Stimulated activated CD4-positive, alpha-beta T cell treated with anti-CD3 and anti-CD28 coated beads, Interleukin-4, amount 100 ng/mL, for 48 hours (primary cell): ENCODE data around the gene ALDH18A1.
"Not testable (repeated sequence)": the region's sequence is repeated elsewhere in the genome, so short reads cannot be mapped to it uniquely, and the experiment has no call there.

Experiments used
- DNase-seq, 2 donors: peaks; one replicate each; pipeline ENCODE4 v3.0.0-alpha.2; 2020; ENCODE audit warnings: low read depth in 2 of 2

ALDH18A1 gene

DNA sequence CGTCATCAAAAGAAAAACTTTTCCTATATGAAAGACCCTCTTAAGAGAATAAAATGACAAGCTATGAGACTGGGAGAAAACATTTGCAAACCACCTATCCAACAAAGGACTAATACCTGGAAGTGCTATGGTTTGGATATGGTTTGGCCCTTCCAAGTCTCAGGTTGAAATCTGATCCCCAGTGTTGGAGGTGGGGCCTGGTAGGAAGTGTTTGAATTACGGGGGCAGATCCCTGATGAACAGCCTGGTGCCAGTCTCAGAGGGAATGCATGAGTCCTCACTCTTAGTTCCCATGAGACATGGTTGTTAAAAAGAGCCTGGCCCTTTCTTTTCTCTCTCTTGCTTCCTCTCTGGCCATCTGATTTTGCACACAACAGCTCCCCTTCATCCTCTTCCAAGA is 6.3 kb downstream of the ALDH18A1 start:
- no peak for DNase-seq

- no peak for DNase-seq
These were observed 8.4 kb downstream of the ALDH18A1 start for GRCh38 chr10:95648138-95648537.

DNA sequence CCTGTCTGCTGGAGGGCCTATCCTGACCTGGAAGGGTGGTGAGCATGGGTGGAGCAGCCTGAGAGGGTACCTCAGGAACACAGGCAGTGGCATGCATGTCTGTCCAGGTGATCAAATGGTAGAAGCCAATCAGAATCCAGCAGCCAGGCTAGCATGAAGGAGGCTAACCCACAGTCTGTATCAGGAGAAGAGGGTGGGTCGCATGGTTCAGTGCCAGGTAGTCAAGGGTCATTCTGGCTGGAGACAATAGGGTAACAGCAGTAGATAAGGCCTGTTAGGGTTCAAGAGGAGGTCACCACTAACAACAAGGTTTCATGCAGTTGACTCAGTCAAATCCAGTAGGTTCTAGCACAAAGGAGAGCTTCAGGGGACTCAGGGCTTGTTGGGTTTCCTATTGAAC is 10.4 kb downstream of the ALDH18A1 start:
- DNase-seq: no peak

GRCh38 chr10:95644901-95645300 is 11.6 kb downstream of the ALDH18A1 start:
- no peak for DNase-seq

DNA sequence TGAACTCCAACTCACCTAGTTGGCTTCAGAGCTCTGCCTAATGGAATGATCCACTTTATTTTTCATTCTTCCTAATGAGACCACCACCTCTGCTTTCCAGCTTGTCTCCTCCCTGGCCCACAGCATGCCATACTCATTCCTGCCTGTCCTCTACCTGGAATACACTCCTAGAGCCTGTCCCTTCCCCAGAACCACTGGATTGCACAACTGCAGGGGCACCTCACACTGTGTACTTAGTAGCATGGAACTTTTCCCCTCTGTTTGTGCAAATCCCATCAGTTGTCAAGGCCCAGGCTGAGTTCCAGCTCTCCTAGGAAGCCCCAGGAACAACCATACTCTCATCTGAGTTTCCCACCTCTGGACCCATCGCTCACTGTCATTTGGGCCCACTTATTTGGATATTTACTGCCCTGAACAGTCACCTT is 15.6 kb downstream of the ALDH18A1 start:
- DNase-seq: no peak

DNA sequence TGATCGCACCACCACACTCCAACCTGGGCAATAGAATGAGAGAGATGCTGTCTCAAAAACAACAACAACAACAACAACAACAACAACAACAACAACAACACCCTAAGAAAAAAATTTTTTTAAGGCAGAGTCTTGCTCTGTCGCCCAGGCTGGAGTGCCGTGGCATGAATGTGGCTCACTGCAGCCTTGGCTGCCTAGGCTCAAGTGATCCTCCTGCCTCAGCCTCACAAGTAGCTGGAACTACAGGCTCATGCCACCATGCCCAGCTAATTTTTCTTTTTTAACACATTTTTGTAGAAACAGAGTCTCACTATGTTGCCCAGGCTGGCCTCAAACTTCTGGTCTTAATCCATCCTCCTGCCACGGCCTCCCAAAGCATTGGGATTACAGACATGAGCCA is 18.6 kb downstream of the ALDH18A1 start:
- no peak for DNase-seq

- DNase-seq: no peak
These were observed 19.4 kb downstream of the ALDH18A1 start for GRCh38 chr10:95637140-95637539.

GRCh38 chr10:95635319-95635733 is 21.2 kb downstream of the ALDH18A1 start:
- no peak for DNase-seq

- DNase-seq: no peak
These were observed 27.7 kb downstream of the ALDH18A1 start for GRCh38 chr10:95628786-95629185.

DNA sequence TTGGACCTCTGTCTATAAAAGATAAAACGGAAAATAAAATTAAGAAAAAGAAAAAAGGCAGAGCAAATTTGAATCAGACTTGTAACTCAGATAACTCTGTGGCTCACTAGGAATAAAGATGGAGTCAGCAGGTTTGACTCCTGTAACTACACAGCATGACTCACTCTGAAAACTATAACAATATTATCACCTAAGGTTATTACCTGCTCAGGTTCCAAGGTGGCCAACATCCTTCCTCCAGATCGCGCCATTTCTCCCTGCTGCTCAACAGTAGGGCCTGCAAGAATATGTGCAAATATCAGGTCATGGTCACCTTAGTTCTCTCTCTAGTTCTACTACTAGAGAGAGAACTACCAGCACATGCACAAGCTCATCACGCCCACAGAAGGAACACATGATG is 30.0 kb downstream of the ALDH18A1 start:
- DNase-seq: no peak

DNA sequence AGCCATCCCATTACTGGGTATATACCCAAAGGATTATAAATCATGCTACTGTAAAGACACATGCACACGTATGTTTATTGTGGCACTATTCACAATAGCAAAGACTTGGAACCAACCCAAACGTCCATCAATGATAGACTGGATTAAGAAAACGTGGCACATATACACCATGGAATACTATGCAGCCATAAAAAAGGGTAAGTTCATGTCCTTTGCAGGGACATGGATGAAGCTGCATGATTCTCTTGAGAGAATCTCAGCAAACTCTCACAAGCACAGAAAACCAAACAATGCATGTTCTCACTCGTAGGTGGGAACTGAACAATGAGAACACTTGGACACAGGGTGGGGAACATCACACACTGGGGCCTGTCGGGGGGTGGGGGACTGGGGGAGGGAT is 36.1 kb downstream of the ALDH18A1 start:
- not testable (repeated sequence) for DNase-seq

DNA sequence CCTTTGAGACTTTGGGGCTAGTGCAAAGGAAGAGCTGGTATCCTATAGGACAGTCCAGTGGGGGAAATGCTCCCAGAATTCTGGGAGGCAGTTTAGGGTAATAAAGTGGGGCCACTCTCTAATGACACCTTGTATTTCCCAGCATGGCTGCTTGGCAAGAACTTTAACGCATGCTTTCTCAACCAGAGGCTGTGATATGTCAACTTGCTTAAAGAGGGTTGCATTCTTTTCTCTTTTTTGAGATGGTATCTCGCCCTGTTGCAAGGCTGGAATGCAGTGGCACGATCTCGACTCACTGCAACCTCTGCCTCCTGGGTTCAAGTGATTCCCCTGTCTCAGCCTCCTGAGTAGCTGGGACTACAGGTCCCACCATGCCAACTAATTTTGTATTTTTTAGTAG is 38.4 kb downstream of the ALDH18A1 start:
- no peak for DNase-seq

GRCh38 chr10:95616446-95616845 is 40.1 kb downstream of the ALDH18A1 start:
- no peak for DNase-seq

DNA sequence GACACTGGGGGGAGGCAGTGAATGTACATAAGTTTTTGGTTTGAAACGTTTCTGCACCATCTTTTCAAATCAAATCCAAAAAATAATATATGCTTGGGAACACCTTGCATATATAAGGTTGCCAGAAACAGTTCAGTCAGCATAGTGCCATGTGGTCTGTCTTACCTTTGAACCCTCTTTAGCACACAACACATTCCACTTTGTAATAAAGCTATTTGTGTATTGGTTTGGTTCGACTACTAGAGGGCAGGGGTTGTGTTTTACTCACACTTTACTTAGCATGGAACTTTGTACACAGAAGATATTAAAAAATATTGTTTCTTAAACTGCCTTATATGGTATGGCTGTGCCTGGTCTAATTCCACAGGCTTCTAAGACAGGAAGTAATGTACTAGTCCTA is 43.2 kb downstream of the ALDH18A1 start:
- DNase-seq: no peak

DNA sequence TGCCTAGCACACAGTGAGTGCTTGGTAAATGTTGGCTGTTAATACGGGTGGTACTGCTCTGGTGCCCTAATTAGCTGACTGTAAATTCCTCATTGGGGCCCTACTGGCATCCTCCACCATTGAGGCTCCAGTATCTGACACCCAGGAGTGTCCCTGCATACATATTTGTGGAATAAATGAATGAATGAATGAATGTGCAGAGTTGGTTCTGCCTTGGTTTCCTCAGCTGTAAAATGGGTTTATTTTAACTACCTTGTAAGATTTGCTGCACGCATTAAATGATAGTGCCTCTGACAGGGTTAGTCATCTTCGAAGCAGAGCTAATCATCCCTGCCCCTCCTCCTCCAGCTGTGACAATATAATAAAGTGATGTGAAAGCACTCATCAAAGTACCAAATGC is 45.8 kb downstream of the ALDH18A1 start:
- DNase-seq: no peak

DNA sequence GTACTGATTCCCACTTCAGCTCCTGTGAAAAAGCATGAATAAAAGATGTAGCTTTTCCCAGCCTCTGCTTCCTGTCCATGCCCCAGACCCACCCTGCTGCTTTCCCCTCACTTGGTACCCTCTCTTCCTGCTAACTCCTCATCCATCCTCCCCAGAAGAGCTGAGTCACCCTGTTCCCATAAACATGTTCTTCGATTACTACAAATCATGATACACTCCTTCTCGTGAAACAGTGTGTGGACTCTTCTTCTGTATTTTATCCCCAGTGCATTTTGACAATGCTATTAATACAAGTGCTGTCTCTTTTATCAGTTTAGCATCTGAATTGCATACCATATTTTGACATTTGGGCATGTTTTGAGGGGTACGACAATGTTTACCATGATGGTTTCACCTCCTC is 49.6 kb downstream of the ALDH18A1 start:
- no peak for DNase-seq

DNA sequence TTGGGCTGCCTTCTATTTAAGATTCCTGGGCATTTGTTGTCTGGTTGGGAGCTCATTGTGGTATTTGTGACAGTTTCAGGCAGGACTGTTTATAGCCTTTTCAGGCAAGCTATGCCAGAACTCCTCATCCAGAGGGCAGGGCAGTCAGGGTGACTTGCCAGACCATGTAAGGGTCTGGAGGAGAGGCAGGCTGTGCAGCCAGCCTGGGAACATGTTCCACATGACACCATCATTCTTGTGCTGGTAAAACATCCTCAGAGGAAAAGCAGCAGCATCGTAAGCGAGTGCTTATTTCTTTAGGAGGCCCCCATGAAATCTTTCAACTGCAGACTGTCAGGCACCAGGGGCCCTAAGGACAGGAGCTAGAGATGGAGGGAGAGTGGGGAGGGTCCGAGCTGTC is 51.3 kb downstream of the ALDH18A1 start:
- no peak for DNase-seq

GRCh38 chr10:95604630-95605029 is 51.9 kb downstream of the ALDH18A1 start:
- no peak for DNase-seq

- DNase-seq: no peak
These were observed 54.1 kb downstream of the ALDH18A1 start for GRCh38 chr10:95602382-95602781.

DNA sequence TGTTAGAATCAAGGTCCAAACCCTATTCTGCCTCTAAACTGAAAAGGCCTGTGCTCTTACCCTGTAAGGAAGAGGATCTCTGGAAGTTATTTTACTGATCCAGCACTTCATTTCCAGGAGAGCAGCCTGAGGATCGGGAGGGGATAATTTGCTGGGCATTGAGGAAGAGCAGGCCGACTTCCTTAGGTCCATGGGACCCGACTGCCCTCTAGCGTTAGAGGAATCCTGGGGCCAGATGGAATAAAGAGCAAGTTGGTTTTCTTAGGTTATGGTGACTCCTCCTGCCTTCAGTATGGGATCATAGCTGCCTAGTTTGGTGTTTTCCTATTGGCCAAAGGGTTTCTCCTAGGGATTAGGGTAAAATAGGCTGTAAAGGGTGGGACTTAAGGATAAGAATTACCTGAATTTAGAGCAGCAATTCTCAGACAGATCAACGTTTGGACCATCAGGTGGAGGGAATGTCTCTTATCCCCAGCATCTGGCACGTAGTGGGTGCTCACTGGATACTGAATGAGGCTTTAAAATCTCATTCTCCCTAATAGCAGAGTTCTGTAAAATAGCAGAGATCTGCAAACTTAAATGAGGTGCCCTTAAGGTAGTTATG is 55.3 kb downstream of the ALDH18A1 start:
- peak; percentile 23 to 28 for DNase-seq

- no peak for DNase-seq
These were observed 56.4 kb downstream of the ALDH18A1 start for GRCh38 chr10:95600158-95600557.

DNA sequence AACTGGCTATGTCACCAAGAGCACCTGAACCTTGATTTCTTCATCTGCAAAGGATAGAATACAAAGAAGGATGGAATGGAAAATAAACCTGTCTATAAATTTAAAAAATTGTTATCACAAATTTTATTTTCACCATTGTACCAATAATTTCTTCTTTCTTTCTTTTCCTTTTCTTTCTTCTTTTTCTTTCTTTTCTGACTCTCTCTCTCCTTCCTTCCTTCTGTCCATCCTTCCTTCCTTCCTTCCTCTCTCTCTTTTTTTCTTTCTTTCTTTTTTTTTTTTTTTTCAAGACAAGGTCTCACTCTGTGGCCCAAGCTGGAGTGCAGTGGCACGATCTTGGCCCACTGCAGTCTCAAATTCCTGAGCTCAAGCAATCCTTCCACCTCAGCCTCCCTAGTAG is 58.7 kb downstream of the ALDH18A1 start:
- DNase-seq: no peak

DNA sequence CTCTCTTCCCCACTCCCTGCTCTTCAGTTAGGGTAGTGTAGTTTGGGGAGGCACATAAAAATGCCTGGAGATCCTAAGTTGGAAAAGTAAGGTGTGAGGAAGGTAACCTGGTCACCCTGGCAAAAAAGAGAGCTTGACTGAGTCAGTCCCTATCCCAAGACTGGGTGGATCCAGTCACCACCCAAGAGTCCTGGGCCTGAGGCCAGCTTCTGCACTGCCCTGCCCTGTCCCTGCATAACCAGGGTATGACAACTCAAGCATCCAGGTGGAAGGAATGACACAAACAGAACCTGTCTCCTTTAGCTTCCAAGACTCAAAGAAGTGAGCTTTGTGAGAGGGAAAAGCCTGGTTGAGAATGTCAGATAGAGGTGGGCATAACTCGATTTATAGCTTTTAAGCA is 68.5 kb downstream of the ALDH18A1 start:
- DNase-seq: no peak

DNA sequence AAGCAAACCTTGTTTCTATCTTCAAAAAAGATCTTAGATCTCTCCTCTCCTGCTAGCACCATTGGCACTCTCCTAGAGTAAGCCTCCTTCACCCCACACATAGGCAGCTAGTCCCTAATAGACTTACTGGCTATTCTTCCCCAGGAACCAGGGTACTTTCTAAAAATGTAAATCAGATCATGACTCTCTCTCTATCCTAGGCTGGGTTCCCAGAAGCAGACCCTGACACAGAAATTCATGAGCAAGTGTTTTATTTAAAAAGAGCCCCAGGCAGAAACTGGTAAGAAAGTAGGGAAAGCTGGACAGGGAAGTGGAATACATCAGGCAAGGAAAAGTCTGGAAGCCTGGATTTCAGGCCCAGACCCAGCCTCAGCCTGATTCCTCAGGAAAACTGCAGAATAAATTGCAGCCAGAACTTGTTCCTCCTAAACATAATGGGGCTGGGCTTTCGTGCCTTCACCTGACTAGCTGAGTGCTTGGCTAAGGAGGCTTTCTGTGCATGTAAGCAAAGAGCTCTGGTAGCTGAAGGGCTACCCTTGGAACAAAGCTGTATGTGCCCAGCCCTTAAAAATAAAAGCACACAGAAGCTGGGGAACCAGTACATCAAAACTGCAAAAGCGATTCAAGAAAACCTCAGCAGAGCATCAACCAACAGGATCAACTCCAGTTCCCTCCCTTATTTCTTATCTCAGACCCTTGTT is 76.5 kb downstream of the ALDH18A1 start:
- DNase-seq: no peak
